NOMO-1 treated with DMSO at 0.1 percent for 48 hours (cell line): Measurements from ENCODE around the gene RAD51B.

Source experiments
- DNase-seq: peaks from one replicate; lab custom pipeline; 2025; ENCODE audit not compliant: unreplicated experiment; lab: John Stamatoyannopoulos, UW

RAD51B gene

GRCh38 chr14:68599896-68600610 lies 780.5 kb downstream of the RAD51B start:
- no peak for DNase-seq

- DNase-seq = no peak
These were observed 782.9 kb downstream of the RAD51B start for GRCh38 chr14:68602507-68602906.

- no peak for DNase-seq
These were observed 784.2 kb downstream of the RAD51B start for GRCh38 chr14:68603533-68604360.

DNA sequence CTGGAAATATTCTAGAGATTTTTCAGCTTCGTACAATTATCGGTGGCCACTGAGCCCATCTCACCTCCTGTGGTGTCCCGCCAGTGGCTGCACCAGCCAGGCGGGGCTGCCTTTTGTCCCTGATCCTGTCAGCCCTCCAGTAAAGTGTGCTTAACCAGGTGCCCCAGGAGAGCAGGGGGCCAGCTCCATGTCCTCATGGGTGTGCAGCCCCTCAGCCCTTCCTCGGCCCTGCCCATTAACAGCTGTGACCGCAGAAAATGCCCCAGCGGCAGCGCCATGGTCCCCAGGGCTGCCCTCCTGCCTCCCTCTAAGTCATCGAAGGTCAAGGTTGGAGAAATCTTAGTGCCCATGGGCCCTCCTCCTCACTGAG lies 784.8 kb downstream of the RAD51B start:
- no peak for DNase-seq

DNA sequence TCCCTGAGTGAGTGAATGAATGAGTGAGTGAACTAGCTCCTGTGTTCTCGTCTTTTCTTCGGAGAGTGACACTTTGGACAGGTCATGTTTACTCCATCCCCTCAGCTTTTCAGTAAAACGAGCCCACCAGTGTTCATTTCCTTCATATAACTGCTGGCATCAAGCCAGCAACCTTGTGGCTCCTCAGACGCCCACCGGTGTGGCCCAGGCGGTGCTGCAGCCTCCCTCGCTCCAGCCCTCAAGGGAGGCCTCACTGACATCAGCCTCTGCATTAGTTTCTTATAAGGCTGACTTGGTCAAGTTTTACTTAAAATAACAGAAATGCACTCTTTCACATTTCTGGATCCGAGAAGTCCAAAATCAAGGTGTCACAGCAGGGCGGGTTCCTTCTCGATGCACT lies 785.2 kb downstream of the RAD51B start:
- no peak for DNase-seq

DNA sequence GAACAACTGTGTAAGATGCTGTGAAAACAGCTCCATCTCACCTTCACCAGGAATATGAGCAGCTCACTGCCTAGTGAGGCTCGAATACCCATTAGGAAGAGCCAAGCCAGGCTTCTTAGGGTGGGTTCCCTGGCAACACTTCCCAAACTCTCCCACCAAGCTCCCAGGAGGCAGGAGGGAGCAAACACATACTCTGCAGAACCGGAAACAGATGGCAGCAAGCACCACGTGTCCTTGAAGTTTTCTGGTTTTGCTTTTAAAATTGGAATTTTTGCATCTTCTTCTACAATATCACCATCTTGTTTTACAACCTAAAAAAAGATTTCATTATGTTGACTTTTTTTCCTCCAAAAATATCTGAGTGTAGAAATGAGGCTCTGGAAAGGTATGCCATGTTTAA lies 786.6 kb downstream of the RAD51B start:
- no peak for DNase-seq

DNA sequence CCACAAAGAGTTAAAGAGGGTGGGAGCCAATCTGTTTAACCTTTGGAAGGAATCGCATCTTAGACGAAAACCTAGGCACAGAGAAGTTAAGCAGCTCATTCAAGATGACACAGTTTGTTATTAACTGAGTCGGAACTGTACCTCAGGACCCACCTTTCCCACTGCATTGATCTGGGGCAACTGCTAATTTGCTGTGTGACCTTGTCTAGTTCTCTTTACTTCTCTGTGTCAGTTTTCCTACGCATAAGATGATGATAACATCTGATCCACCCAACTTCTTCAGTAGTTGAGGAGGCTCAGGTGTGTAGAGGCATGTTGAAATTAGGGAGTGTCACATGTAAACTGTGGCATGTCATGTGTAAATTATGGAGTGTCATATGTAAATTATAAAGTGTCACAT lies 787.1 kb downstream of the RAD51B start:
- DNase-seq = no peak

DNA sequence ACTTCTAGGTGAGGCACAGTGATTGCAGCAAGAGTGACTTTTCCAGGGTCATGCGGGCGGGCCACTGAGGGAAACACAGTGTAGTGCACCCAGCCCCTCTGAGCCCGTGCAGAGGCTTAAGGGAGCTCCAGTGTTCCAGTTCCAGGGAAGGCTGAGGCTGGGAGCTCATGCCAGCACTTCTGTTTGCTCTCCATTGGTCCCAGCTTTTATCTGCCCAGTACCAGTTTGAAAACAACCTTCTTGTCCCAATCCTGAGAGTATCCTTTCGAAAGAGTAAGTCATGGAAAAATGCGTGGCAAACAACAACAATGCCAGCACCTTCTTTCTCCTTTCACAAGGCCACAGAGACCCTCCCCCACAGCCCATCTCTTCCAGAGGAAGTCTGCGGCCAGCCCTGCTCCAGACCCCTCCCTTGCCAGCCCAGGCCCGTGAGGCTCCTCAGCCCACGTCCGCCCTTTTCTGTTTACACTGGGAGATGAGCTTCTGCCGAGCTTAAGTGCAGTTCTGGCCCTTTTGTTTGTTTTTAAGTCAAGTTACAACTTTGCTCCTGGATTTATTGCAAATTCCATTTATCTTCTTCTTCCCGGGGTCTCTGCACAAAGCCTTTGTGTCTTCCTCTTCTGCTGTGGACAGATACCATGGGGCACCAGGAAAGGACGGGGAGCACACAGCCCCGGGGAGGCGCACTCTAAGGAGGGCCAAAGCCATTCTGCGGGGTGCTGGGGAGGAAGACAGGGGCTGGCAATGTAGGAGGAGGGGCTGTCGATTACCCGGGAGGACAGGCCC lies 787.7 kb downstream of the RAD51B start:
- DNase-seq = no peak

GRCh38 chr14:68607867-68608573 lies 788.4 kb downstream of the RAD51B start:
- peak; percentile 50 for DNase-seq

DNA sequence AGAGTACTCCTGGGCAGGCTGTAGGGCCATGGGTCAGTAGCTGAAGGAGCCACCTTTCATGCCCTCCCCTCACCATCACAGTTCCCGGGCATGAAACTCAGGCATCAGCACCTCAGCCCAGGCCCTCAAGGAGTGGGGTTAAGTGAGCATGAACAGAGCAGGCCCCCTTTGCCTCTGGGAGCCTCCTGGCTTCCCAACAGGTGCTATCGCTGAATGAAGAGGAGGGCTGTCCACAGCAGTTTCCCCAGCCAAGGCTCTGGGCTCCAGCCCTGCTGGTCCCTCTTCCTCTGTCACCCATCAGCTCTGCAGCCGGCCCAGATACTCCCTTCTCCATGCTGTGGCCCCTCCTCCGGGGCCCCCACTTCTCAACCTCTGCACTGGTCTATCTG lies 789.0 kb downstream of the RAD51B start:
- no peak for DNase-seq

- no peak for DNase-seq
These were observed 789.4 kb downstream of the RAD51B start for GRCh38 chr14:68609012-68609411.

- no peak for DNase-seq
These were observed 790.7 kb downstream of the RAD51B start for GRCh38 chr14:68610251-68610793.

DNA sequence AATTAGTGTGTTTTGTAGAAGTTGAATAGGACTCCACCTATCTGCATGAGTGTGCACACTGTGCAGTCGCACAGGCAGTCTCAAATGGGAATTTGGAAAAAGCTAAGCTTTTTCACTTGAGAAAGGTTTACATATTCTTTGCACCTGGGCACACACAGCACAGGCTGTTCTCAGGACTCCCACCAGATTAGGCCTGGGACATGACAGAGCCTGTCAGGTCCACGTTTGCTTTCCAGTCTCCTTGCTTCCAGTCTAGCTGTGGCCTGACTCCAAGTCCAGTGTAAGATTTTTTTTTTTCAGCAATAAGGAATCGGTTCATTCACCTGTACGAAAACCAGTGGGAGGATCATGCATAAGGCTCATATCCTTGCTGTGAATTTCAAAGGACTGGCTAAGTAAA lies 792.0 kb downstream of the RAD51B start:
- no peak for DNase-seq

GRCh38 chr14:68612049-68612448 lies 792.5 kb downstream of the RAD51B start:
- DNase-seq = no peak

DNA sequence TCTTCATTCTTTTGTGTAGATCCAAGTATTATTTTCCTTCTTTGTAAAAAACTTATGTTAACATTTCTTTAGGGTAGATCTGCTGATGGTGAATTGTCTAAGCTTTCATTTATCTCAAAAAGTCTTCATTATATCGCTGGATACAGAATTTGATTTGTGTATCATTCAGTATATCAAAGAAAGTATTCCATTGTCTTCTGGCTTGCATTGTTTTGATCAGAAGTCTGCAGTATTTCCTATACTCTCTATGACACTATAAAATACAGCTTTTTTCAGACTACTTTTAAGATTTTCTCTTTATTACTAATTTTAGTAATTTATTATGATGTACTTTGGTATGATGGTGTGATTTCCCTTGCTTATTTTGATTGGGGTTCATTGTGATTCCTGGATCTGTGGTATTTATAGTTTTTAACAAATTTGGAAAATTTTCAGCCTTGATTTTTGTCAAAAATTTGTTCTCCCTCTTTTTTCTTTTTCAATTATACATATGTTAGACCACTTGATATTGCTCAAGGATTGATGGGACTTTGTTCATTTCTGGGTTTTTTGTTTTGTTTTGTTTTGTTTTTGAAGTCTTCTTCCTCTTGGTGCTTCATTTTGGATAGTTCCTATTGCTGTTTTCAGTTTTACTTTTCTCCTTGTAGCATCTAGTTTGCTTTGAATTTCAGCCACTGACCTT lies 796.8 kb downstream of the RAD51B start:
- DNase-seq = peak; percentile 7

DNA sequence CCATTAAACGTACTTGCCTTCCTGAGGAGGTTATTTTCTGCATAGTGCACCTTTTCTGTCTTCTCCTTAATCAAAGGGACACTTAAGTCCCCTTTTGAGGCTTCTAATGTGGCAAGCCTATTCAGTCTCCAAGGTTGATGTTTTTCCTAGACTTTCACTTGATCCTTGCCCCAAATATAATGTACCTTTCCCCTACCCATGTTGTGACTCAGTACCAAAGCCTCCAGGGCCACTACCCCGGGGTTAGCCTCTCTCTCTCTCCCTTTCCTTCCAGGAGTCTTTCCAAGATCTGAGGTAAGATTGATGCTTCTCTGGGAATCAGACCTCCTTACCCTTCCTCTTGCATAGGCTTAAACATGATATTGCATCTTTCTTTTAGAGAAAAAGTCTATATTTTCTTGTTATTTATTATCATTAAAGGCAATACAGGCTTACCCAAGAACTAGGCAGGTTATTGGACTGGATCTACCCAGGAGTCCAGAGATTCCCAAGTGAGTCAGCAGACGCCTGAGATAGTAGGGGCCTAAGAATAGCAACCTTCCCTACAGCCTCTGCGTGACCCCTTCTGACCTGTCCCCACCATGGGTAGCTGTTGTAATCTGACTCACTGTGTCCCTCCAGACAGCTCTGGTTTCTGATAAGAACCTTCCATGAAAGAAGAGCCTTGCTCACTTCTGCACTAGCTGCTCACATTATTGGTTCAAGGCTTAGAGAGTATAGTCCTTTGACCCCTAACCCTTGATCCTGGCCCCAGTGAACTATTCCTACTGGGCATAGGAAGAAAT lies 800.4 kb downstream of the RAD51B start:
- DNase-seq = no peak

GRCh38 chr14:68621400-68622365 lies 802.1 kb downstream of the RAD51B start:
- DNase-seq = no peak

GRCh38 chr14:68622856-68623255 lies 803.3 kb downstream of the RAD51B start:
- DNase-seq = no peak
